PC-9 (cell line): ENCODE data around the gene GAP43.

Source experiments
- EZH2 ChIP-seq: fragments of 200-600 bp; sonication (generic); IDR thresholded peaks from 2 replicates; pipeline ENCODE4 v1.8.0; 2017; ENCODE audit warnings: antibody characterized with exemption, low read depth
- TF ChIP-seq, protein P1 (sequence below): fragments of 200-600 bp; sonication (generic); conservative IDR thresholded peaks from 2 replicates; pipeline ENCODE4 v1.6.1; 2017; ENCODE audit warnings: mixed run types, antibody characterized with exemption, mild to moderate bottlenecking, moderate library complexity

DNA sequence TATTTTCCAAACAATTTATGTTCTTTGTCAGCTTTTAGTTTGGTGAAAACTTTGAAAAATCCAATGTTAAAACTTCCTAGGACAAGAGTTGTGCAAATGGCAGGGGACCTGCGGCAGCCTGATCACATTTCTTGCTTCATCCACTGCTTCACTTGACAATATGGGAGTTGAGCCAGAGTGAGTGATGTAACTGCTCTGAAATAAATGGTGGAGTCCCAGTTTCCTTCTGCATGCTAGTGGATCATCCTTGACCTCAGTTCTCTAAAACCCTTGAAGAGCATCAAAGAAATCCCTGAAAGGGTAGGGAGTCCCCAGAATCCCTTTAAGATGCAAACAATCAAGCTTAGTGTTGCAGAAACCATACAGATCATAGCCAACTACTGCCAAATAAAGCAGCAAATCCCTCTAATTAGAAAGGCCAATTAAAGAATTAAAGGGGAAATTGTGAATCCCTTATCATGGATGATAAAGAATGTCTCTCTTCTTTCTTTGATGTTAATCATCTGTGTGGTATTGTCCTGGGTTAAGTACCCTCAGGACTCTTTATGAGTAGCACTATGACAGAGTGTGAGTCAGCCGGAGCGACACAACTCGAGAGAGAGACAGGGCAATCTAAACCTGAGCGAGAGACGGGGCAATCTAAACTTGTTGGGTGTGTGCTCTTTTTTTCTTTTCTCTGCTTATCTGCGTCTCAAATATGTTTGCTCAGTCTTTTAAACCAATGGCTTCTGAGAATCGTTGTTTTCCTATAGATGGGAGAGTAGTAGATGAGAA lies 41.8 kb upstream of the GAP43 start:
- TF ChIP-seq, protein P1, sequence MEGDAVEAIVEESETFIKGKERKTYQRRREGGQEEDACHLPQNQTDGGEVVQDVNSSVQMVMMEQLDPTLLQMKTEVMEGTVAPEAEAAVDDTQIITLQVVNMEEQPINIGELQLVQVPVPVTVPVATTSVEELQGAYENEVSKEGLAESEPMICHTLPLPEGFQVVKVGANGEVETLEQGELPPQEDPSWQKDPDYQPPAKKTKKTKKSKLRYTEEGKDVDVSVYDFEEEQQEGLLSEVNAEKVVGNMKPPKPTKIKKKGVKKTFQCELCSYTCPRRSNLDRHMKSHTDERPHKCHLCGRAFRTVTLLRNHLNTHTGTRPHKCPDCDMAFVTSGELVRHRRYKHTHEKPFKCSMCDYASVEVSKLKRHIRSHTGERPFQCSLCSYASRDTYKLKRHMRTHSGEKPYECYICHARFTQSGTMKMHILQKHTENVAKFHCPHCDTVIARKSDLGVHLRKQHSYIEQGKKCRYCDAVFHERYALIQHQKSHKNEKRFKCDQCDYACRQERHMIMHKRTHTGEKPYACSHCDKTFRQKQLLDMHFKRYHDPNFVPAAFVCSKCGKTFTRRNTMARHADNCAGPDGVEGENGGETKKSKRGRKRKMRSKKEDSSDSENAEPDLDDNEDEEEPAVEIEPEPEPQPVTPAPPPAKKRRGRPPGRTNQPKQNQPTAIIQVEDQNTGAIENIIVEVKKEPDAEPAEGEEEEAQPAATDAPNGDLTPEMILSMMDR = no peak
- TF ChIP-seq EZH2 = no peak
